ENCODE data around the gene IFT81. TPM values are rescaled to one million over a fixed set of nuclear protein-coding genes. Genes with fewer than 3 reads are reported as not detected.

Gene IFT81
- polyA plus RNA-seq, 1 of the 3 experiments (the other 2 are of a cell fraction) = 7.9 TPM

GRCh38 chr12:110223777-110224378 lies 99.7 kb downstream of the IFT81 start:
- no peaks in the 10 kb centered on the region for H3K79me2 ChIP-seq (ENCODE audit: insufficient read depth)
- WGBS (ENCODE audit: low lambda C conversion rate) = 44% methylated on average over 4 of the region's 4 CpGs
- POLR2A ChIA-PET = no interaction called here

More at GRCh38 chr12:110223777-110224378, 99.7 kb downstream of the IFT81 start:
- peak overlapping the region; percentile 62 for H3K4me2 ChIP-seq
- H3K36me3 ChIP-seq (replicated peaks in 1 of 2; ENCODE audit: control insufficient read depth in 1 of 2, insufficient read depth in 2 of 2, low read length in 1 of 2) = peaks cover 0 to 12% of the 10 kb centered on the region in 2 experiments
- no peak for DNase-seq
- no peaks in the 10 kb centered on the region for H3K9me2 ChIP-seq
- H3K9me3 ChIP-seq = no peaks in the 10 kb centered on the region
- no peak overlapping the region for H3K9ac ChIP-seq
- H2AFZ ChIP-seq (ENCODE audit: low read depth) = peak overlapping the region; percentile 56; the same call in 1 of the 2 replicates
- H3K27ac ChIP-seq (ENCODE audit: low read depth in 2 of 2, low read length in 1 of 2) = peak overlapping the region; percentile 24 to 75; a peak in 3 of 4 replicates
- H3K4me3 ChIP-seq (ENCODE audit: low read depth in 2 of 2, low read length in 1 of 2) = no peak overlapping the region
- TF ChIP-seq ZBTB33 (IDR thresholded peaks at IDR 0.05; ENCODE audit: borderline replicate concordance, low read depth) (no peak), EZH2phosphoT487 (IDR thresholded peaks at IDR 0.05; ENCODE audit: borderline replicate concordance, low read depth) (no peak), MXI1 (IDR thresholded peaks at IDR 0.05; ENCODE audit: low read depth, low read length) (no peak), USF1 (IDR thresholded peaks at IDR 0.05; ENCODE audit: borderline replicate concordance, low read depth) (no peak), FOXJ3 (CRISPR knock-in tag; IDR thresholded peaks at IDR 0.05) (no peak), PBX3 (IDR thresholded peaks at IDR 0.05) (peak; percentile 42), NRF1 (IDR thresholded peaks at IDR 0.05; ENCODE audit: low read depth, low read length) (no peak), SIN3A (IDR thresholded peaks at IDR 0.05; ENCODE audit: borderline replicate concordance, low read depth, low read length) (no peak), TEAD4 (IDR thresholded peaks at IDR 0.05; ENCODE audit: borderline replicate concordance, insufficient read depth) (no peak), FOSL2 (IDR thresholded peaks at IDR 0.05; ENCODE audit: borderline replicate concordance, low read depth) (no peak; the same call in 1 of the 2 replicates), FOXM1 (IDR thresholded peaks at IDR 0.05; ENCODE audit: low read depth) (no peak), RFX5 (IDR thresholded peaks at IDR 0.05; ENCODE audit: low read length) (no peak), IRF3 (IDR thresholded peaks at IDR 0.05; ENCODE audit: low read depth, low read length) (no peak), RAD21 (IDR thresholded peaks at IDR 0.05; ENCODE audit: low read length) (no peak), TAF1 (IDR thresholded peaks at IDR 0.05; ENCODE audit: borderline replicate concordance, low read depth, low read length) (no peak), MAX (IDR thresholded peaks at IDR 0.05; ENCODE audit: low read depth) (0 out of 2 replicates have a peak, but pooled peaks have one; percentile 17), TCF12 (IDR thresholded peaks at IDR 0.05) (no peak), USF2 (IDR thresholded peaks at IDR 0.05; ENCODE audit: borderline replicate concordance, low read depth, low read length) (no peak)
- H3F3A ChIP-seq (replicated peaks; ENCODE audit: insufficient read depth) = peaks cover 20% of the 10 kb centered on the region
- H3K4me1 ChIP-seq (ENCODE audit: control insufficient read depth in 1 of 2, insufficient read depth in 2 of 2, low read depth in 1 of 2, low read length in 1 of 2) = peaks cover 6 to 13% of the 10 kb centered on the region in 2 experiments
- no peaks in the 10 kb centered on the region for H3K27me3 ChIP-seq (ENCODE audit: insufficient read depth)
- CTCF ChIA-PET = interaction anchor here (1.2 to 1.9 kb wide), 4 partner anchors 25 to 126 kb away, joined by 3 to 5 read pairs (median 4); partner anchors contain the start of gene ATP2A2
- H4K20me1 ChIP-seq (ENCODE audit: insufficient read depth) = no peaks in the 10 kb centered on the region
